Jurkat, Clone E6-1 (cell line): Measurements from ENCODE around the gene MTMR10.

Experiments used
- DNase-seq: peaks from one replicate; pipeline ENCODE4 v3.0.0-alpha.2; 2011; ENCODE audit warnings: low read depth, low spot score
- H3K4me3 ChIP-seq: 2 replicates; pipeline ENCODE4 v1.5.1; 2011; ENCODE audit warnings: mild to moderate bottlenecking, low read length, control low read depth, moderate library complexity

Gene MTMR10

GRCh38 chr15:30973379-30973778, 18.0 kb downstream of the MTMR10 start:
- DNase-seq, result no peak
- no peak overlapping the region for H3K4me3 ChIP-seq

GRCh38 chr15:30969724-30970123, 21.7 kb downstream of the MTMR10 start:
- no peak overlapping the region for H3K4me3 ChIP-seq
- DNase-seq, result no peak

DNA sequence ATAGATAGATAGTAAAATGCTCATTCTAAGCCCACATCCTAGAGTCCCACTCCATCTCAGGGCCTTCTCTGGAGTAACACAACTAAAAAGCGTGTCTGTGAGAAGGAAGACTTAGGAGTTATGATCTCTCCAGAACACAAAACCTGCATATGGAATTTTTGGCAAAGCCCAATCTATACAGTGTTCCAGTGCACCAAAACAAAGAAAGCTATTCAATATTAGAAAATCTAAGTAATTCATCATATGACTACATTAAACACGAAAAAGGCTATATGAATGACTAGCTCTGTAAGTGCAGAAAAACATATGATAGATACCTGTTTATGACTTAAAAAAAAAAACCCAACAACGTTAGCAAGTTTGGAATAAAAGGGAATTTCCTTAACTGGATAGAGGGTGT, 27.7 kb downstream of the MTMR10 start:
- DNase-seq, result no peak
- no peak overlapping the region for H3K4me3 ChIP-seq

DNA sequence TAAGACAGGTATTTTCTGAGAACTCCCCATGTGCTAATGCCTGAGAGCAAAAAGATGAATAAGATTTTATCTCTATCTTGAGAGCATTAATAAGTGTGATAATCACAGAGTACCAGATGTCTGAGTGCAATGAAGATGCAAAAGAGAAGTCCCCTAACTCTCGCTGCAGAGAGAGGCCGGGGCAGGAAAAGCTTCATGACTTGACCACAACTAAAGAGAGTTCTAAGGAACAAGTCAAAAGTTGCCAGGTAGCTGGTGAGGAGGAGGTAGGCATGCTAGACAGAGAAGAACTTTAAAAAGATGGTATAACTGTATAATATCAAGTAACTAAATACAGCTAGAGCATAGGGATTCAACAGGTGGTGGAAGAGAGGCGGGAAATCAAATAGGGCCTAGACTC, 28.8 kb downstream of the MTMR10 start:
- DNase-seq, result peak; percentile 73
- no peak overlapping the region for H3K4me3 ChIP-seq

DNA sequence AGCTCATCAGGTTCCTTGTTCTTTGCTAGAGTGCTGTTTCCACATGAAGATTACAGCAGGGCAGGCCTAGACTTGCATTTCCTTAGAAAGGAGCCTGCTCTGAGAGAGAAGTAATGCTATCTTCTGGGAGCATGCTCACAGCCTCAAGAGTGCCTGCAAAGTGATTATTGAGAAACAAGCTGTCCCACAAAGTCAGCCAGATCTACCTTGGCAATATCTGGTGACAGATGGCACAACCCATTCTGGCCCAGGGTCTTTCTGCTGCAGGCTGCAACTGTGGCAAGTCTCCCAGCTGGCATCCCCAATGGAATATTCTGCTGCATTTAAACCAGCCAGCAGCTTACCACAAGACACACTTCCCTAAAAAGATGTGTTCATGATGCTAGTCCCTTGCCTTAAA, 29.3 kb downstream of the MTMR10 start:
- DNase-seq, result no peak
- no peak overlapping the region for H3K4me3 ChIP-seq

DNA sequence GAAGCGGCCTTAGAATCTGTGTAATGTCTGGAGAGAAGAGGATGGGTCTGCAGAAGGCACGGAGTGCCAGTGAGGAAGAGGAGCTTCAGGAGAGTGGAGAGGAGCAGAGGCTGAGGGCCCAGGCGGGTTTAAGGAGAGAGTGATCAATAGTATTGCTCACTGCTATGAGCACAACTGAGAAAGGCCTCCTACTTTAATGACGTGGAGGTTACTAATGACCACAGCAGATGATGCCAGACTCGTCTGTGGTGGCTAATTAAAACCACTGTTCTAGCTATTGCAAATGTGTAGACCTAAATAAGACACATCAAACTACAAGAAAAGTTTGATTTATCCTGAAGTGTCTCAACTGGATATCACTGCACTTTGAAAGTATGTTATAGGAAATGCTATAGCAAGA, 33.2 kb downstream of the MTMR10 start:
- no peak for DNase-seq
- no peak overlapping the region for H3K4me3 ChIP-seq

- no peak overlapping the region for H3K4me3 ChIP-seq
- DNase-seq, result no peak
Measured at GRCh38 chr15:30956216-30957124, 35.0 kb downstream of the MTMR10 start.

DNA sequence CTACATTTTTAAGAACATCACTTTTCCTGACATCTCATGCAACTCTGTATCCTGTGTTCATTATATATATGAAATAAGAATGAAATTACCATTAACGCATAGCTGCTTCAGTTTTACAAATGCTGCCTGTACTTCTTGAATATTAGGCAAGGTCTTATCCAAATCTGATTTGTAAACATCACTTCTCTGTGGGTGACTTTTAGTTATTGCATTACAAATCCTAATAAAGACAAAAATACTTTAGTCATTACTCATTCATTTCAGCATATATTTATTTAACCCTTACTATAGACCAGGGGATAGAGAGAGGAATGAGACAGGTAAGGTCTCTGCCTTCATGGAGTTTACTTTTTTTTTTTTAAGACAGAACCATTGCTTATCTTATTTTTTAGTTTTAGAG, 36.8 kb downstream of the MTMR10 start:
- DNase-seq, result no peak
- no peak overlapping the region for H3K4me3 ChIP-seq

GRCh38 chr15:30953731-30954378, 37.6 kb downstream of the MTMR10 start:
- H3K4me3 ChIP-seq, result no peak overlapping the region
- DNase-seq, result peak; percentile 54

DNA sequence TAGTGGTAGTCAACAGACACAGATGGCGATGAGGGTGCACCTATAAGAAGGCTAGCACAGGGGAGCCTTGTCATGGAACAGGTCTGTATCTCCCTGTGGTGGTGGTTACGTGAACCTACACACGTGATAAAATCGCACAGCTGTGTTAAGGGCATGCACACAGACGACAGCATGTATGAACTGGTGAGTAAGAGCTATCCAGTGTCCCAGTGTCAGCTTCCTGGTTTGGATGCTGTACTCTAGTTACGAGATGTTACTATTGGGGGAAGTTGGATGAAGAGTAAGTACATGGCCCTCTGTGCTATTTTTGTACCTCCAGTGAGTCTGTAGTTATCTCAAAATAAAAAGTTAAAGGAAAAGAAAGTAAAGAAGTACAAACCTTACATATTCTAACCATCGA, 38.2 kb downstream of the MTMR10 start:
- H3K4me3 ChIP-seq, result no peak overlapping the region
- DNase-seq, result no peak

- DNase-seq, result no peak
- no peak overlapping the region for H3K4me3 ChIP-seq
Measured at GRCh38 chr15:30943654-30944335, 47.6 kb downstream of the MTMR10 start.

DNA sequence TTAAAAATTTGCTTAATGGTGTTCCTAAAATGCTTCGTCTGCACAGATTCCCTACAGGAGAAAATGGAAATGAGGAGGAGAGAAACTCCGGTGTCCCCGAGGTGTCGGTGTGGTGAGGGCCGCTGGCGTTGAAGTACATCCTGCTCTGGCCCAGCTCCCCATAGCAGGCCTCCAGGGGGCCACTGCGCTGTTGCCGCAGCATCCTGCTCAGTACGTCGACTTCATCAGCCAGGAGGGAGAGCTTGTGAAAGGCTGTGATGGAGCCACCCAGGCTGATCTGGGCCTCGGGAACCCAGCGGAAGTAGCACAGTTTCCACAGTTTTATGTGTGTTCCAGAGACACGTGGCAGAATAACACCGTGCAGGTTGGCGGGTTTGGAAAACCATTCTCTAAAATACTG, 49.9 kb downstream of the MTMR10 start:
- H3K4me3 ChIP-seq, result no peak overlapping the region
- no peak for DNase-seq

DNA sequence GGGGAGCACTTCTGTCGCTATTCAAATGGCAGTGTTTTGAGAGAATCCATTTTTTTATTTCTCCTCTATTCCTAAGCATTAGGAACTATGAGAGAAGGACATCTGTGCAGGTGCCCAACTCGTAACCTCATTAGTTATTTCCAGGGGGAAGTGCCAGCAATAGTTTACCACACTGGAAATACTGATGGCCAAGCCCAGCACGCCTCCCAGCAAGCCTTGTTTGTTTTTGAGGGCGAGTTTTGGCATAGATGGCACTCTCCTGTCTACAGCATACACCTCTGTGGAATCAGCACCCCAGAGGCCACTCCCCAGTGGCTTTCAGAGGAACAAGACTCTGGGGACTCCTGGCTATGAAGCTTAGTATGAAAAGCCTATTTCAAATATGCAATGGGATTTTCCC, 51.1 kb downstream of the MTMR10 start:
- H3K4me3 ChIP-seq, result no peak overlapping the region
- DNase-seq, result no peak

GRCh38 chr15:30939161-30939560, 52.3 kb downstream of the MTMR10 start:
- DNase-seq, result no peak
- H3K4me3 ChIP-seq, result no peak overlapping the region

DNA sequence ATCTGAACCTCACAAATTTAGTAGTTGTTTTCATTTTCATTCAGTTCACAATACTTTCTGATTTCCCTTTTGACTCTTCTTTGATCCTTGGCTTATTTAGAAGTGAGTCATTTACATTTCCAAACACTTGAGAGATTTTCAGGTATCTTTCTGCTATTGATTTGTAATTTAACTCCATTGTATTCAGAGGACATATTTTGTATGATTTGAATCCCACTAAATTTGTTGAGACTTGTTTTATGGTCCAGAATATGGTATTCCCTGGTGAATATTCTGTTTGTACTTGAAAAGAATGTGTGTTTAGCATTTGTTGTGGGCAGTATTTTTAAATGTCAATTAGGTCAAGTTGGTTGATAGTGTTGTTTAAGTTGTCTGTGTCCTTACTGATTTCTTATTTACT, 58.1 kb downstream of the MTMR10 start:
- H3K4me3 ChIP-seq, result no peak overlapping the region
- no peak for DNase-seq

- DNase-seq, result no peak
- no peak overlapping the region for H3K4me3 ChIP-seq
Measured at GRCh38 chr15:30930422-30930821, 61.0 kb downstream of the MTMR10 start.

- no peak for DNase-seq
- H3K4me3 ChIP-seq, result no peak overlapping the region
Measured at GRCh38 chr15:30929982-30930381, 61.4 kb downstream of the MTMR10 start.

GRCh38 chr15:30929064-30929669, 62.3 kb downstream of the MTMR10 start:
- DNase-seq, result no peak
- H3K4me3 ChIP-seq, result no peak overlapping the region

DNA sequence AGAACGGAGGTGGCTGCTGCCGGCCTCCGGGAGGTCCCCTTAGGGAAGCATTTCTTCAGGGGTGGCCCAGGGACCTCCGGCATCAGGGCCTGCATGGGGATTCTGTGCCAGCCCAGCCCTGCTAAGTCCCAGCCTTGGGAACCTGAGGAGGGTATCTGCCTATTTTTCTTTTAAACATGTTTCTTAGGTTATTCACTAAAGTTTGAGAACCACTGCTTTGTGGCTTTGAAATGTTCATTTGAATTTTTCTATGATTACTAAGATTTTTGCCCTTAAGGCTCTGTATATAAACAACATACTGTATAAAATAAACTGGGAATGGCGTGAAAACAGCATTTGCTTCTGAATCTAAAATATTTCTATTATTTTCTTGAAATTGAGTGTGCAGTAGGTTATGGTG, 63.4 kb downstream of the MTMR10 start:
- DNase-seq, result no peak

More for the DNA sequence above, 63.4 kb downstream of the MTMR10 start:
- H3K4me3 ChIP-seq, result no peak overlapping the region
